Measurements from ENCODE around the gene ARMC9. TPM values are rescaled to one million over a fixed set of nuclear protein-coding genes. Genes with fewer than 3 reads are reported as not detected.

The ARMC9 gene
- total RNA-seq, 1 donor from 2014 or later: 8.4 TPM

DNA sequence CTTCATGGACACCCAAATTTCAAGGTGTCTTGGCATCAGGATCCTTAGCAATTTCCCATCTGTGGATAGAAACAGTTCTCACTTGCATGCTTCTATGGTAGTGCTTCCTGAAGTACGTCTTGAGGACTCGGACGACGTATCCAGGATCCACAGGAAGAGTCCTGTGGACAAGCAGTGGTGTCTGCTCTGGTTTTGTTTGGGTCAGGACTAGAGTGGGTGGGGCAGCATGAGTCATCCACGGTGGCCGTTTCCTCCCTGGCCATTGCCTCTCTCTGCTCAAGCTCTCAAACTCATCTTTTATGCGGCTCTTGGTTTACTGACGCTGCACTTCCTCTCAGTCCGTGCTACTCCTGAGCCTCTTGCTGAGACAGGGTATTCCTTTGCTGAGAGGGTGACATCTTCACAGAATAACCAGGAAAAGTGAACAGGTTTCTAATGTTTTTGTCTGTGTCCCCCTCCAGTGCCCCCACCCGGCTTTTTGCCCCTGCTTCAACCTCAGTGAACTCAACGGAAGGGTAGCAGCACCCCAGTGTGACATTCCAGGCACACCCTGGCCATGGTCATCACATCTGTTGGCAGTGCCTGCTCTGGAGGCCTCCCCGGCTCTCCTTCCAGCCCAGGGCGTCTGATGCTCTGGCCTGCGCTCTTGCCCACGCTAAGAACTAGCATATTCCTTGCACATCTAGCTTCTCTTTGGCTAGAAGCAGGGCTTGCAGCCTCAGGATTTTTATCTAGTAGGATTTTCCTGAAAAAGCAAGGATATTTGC lies 62.2 kb downstream of the ARMC9 start:
- Histone ChIP-seq H3K4me3 (ENCODE audit: low read depth, low read length) (no peak overlapping the region), H3K36me3 (ENCODE audit: control insufficient read depth, insufficient read depth, low read length) (no peaks in the 10 kb centered on the region), H3K27me3 (ENCODE audit: control insufficient read depth, insufficient read depth, low read length) (no peaks in the 10 kb centered on the region)
- no peak for DNase-seq (ENCODE audit: low read depth)
- TF ChIP-seq CTCF (IDR thresholded peaks at IDR 0.05; ENCODE audit: insufficient read depth, low read length, severe bottlenecking): no peak
- FAIRE-seq: no peak

- DNase-seq (ENCODE audit: low read depth): no peak
- Histone ChIP-seq H3K4me3 (ENCODE audit: low read depth, low read length) (no peak overlapping the region), H3K36me3 (ENCODE audit: control insufficient read depth, insufficient read depth, low read length) (no peaks in the 10 kb centered on the region), H3K27me3 (ENCODE audit: control insufficient read depth, insufficient read depth, low read length) (no peaks in the 10 kb centered on the region)
- no peak for TF ChIP-seq CTCF (IDR thresholded peaks at IDR 0.05; ENCODE audit: insufficient read depth, low read length, severe bottlenecking)
- no peak for FAIRE-seq
These were observed 64.8 kb downstream of the ARMC9 start for GRCh38 chr2:231263118-231263831.

GRCh38 chr2:231270221-231271114 lies 72.0 kb downstream of the ARMC9 start:
- DNase-seq (ENCODE audit: low read depth): no peak
- no peak for FAIRE-seq
- Histone ChIP-seq H3K27me3 (ENCODE audit: control insufficient read depth, insufficient read depth, low read length) (no peaks in the 10 kb centered on the region), H3K36me3 (ENCODE audit: control insufficient read depth, insufficient read depth, low read length) (peaks cover 8% of the 10 kb centered on the region), H3K4me3 (ENCODE audit: low read depth, low read length) (no peak overlapping the region)
- no peak for TF ChIP-seq CTCF (IDR thresholded peaks at IDR 0.05; ENCODE audit: insufficient read depth, low read length, severe bottlenecking)

- peak; percentile 13 for FAIRE-seq
- no peak for TF ChIP-seq CTCF (IDR thresholded peaks at IDR 0.05; ENCODE audit: insufficient read depth, low read length, severe bottlenecking)
These were observed 74.6 kb downstream of the ARMC9 start for GRCh38 chr2:231272991-231273390.

GRCh38 chr2:231276987-231277386 lies 78.6 kb downstream of the ARMC9 start:
- no peak overlapping the region for H3K4me3 ChIP-seq (ENCODE audit: low read depth, low read length)
- no peak for TF ChIP-seq CTCF (IDR thresholded peaks at IDR 0.05; ENCODE audit: insufficient read depth, low read length, severe bottlenecking)
- no peaks in the 10 kb centered on the region for H3K27me3 ChIP-seq (ENCODE audit: control insufficient read depth, insufficient read depth, low read length)
- FAIRE-seq: no peak
- DNase-seq (ENCODE audit: low read depth): no peak
- H3K36me3 ChIP-seq (ENCODE audit: control insufficient read depth, insufficient read depth, low read length): peaks cover 9% of the 10 kb centered on the region

More at GRCh38 chr2:231272991-231273390, 74.6 kb downstream of the ARMC9 start:
- Histone ChIP-seq H3K4me3 (ENCODE audit: low read depth, low read length) (no peak overlapping the region), H3K36me3 (ENCODE audit: control insufficient read depth, insufficient read depth, low read length) (peaks cover 8% of the 10 kb centered on the region), H3K27me3 (ENCODE audit: control insufficient read depth, insufficient read depth, low read length) (no peaks in the 10 kb centered on the region)
- DNase-seq (ENCODE audit: low read depth): no peak
